HUES64 (cell line): Measurements from ENCODE around the gene SRCIN1.
"Not testable (repeated sequence)": the region's sequence is repeated elsewhere in the genome, so short reads cannot be mapped to it uniquely, and the experiment has no call there.

ENCODE experiments used
- H3K27ac ChIP-seq: 2 replicates; pipeline ENCODE4 v1.7.0; 2013; ENCODE audit warnings: low read depth, low read length, inconsistent platforms
- H3K27me3 ChIP-seq: 2 replicates; pipeline ENCODE4 v1.6.1; 2013; ENCODE audit warnings: mild to moderate bottlenecking, low read length; ENCODE audit not compliant: insufficient read depth
- H3K36me3 ChIP-seq: 2 replicates; pipeline ENCODE4 v1.6.1; 2013; ENCODE audit warnings: mild to moderate bottlenecking, low read length; ENCODE audit not compliant: insufficient read depth
- H3K4me1 ChIP-seq: 2 replicates; pipeline ENCODE4 v1.6.1; 2013; ENCODE audit warnings: mild to moderate bottlenecking, low read length, moderate library complexity; ENCODE audit not compliant: insufficient read depth
- H3K4me3 ChIP-seq: 2 replicates; pipeline ENCODE4 v1.5.1; 2013; ENCODE audit warnings: mild to moderate bottlenecking, low read length, moderate library complexity
- H3K9ac ChIP-seq: 2 replicates; pipeline ENCODE4 v1.6.1; 2013; ENCODE audit warnings: mild to moderate bottlenecking, low read depth, low read length
- H3K9me3 ChIP-seq: 2 replicates; pipeline ENCODE4 v1.6.1; 2013; ENCODE audit warnings: low read depth, low read length; ENCODE audit not compliant: insufficient read depth
- WGBS: fragments of 150-250, 120-280 bp; methylation state at CpG from one replicate; pipeline ENCODE4 v1.1.7; 2013; ENCODE audit warnings: missing lambda C conversion rate; 5-methylcytosine and 5-hydroxymethylcytosine counted together

The SRCIN1 gene

GRCh38 chr17:38501718-38502117 is 104.0 kb downstream of the SRCIN1 start:
- peaks cover 38% of the 10 kb centered on the region; the same call in 1 of the 2 replicates for H3K36me3 ChIP-seq
- not testable (repeated sequence) for H3K4me3 ChIP-seq, H3K27me3 ChIP-seq, H3K27ac ChIP-seq, H3K4me1 ChIP-seq, H3K9me3 ChIP-seq, H3K9ac ChIP-seq
- WGBS: no CpG with 5 or more reads among the region's 2 CpGs

GRCh38 chr17:38499230-38499629 is 106.5 kb downstream of the SRCIN1 start:
- not testable (repeated sequence) for H3K9me3 ChIP-seq, H3K27me3 ChIP-seq, H3K4me3 ChIP-seq, H3K9ac ChIP-seq, H3K4me1 ChIP-seq, H3K27ac ChIP-seq
- 83% methylated on average over 10 of the region's 10 CpGs for WGBS
- H3K36me3 ChIP-seq: peaks cover 37% of the 10 kb centered on the region

- Histone ChIP-seq H3K4me1 (no peaks in the 10 kb centered on the region), H3K36me3 (peaks cover 40% of the 10 kb centered on the region), H3K27me3 (no peaks in the 10 kb centered on the region), H3K9me3 (no peaks in the 10 kb centered on the region), H3K9ac (no peak overlapping the region), H3K27ac (no peak overlapping the region), H3K4me3 (no peak overlapping the region)
- 94% methylated on average over 13 of the region's 14 CpGs for WGBS
Measured at GRCh38 chr17:38498353-38498752, 107.4 kb downstream of the SRCIN1 start.

- H3K4me1 ChIP-seq, H3K9ac ChIP-seq, H3K9me3 ChIP-seq, H3K4me3 ChIP-seq, H3K27me3 ChIP-seq, H3K27ac ChIP-seq: not testable (repeated sequence)
- WGBS: 93% methylated on average over 8 of the region's 10 CpGs
- peaks cover 46% of the 10 kb centered on the region for H3K36me3 ChIP-seq
Measured at GRCh38 chr17:38497656-38498055, 108.1 kb downstream of the SRCIN1 start.

- H3K9me3 ChIP-seq, H3K4me3 ChIP-seq, H3K27me3 ChIP-seq, H3K9ac ChIP-seq, H3K27ac ChIP-seq, H3K4me1 ChIP-seq: not testable (repeated sequence)
- peaks cover 49% of the 10 kb centered on the region for H3K36me3 ChIP-seq
- WGBS: 95% methylated on average over 16 of the region's 16 CpGs
Measured at GRCh38 chr17:38494152-38494551, 111.6 kb downstream of the SRCIN1 start.

- not testable (repeated sequence) for H3K27ac ChIP-seq, H3K27me3 ChIP-seq, H3K4me1 ChIP-seq, H3K9ac ChIP-seq, H3K4me3 ChIP-seq, H3K9me3 ChIP-seq
- peaks cover 49% of the 10 kb centered on the region for H3K36me3 ChIP-seq
- WGBS: 59% methylated on average over 13 of the region's 14 CpGs
Measured at GRCh38 chr17:38492067-38493040, 113.4 kb downstream of the SRCIN1 start.

GRCh38 chr17:38491346-38492066 is 114.2 kb downstream of the SRCIN1 start:
- H3K27ac ChIP-seq, H3K4me1 ChIP-seq, H3K9ac ChIP-seq, H3K9me3 ChIP-seq, H3K4me3 ChIP-seq, H3K27me3 ChIP-seq: not testable (repeated sequence)
- 94% methylated on average over 19 of the region's 19 CpGs for WGBS
- H3K36me3 ChIP-seq: peaks cover 52% of the 10 kb centered on the region

- H3K27ac ChIP-seq, H3K4me1 ChIP-seq, H3K27me3 ChIP-seq, H3K9me3 ChIP-seq, H3K4me3 ChIP-seq, H3K9ac ChIP-seq: not testable (repeated sequence)
- peaks cover 49% of the 10 kb centered on the region for H3K36me3 ChIP-seq
- WGBS: 93% methylated on average over 17 of the region's 17 CpGs
Measured at GRCh38 chr17:38489774-38490173, 116.0 kb downstream of the SRCIN1 start.

GRCh38 chr17:38485681-38486298 is 120.0 kb downstream of the SRCIN1 start:
- H3K27me3 ChIP-seq, H3K9ac ChIP-seq, H3K9me3 ChIP-seq, H3K4me3 ChIP-seq, H3K4me1 ChIP-seq, H3K27ac ChIP-seq: not testable (repeated sequence)
- H3K36me3 ChIP-seq: peaks cover 29% of the 10 kb centered on the region
- 92% methylated on average over 10 of the region's 13 CpGs for WGBS

- no peak overlapping the region for H3K27ac ChIP-seq
- no peaks in the 10 kb centered on the region for H3K9me3 ChIP-seq
- peaks cover 23% of the 10 kb centered on the region for H3K36me3 ChIP-seq
- no peaks in the 10 kb centered on the region for H3K4me1 ChIP-seq
- WGBS: 65% methylated on average over 2 of the region's 2 CpGs
- no peak overlapping the region for H3K9ac ChIP-seq
- H3K4me3 ChIP-seq: no peak overlapping the region
- no peaks in the 10 kb centered on the region for H3K27me3 ChIP-seq
Measured at GRCh38 chr17:38485146-38485468, 120.6 kb downstream of the SRCIN1 start.
